ENCODE data around the gene CAPN7. TPM values are rescaled to one million over a fixed set of nuclear protein-coding genes. Genes with fewer than 3 reads are reported as not detected.
"Not testable (repeated sequence)": the region's sequence is repeated elsewhere in the genome, so short reads cannot be mapped to it uniquely, and the experiment has no call there.

CAPN7 gene
- polyA plus RNA-seq (ENCODE audit: insufficient read length in 3 of 3): 10 to 100 TPM; 40.3 to 54.1 (median 51.6) TPM
- long read RNA-seq, donor 1, full-length matches to known transcripts: 3 of 3 reads
- long read RNA-seq, donor 1, partial matches to known transcripts: 0 of 3 reads
- long read RNA-seq, donor 1, other reads (novel, unspliced or antisense): 0 of 3 reads
- long read RNA-seq, donor 2, full-length matches to known transcripts: 5 of 5 reads
- long read RNA-seq, donor 2, partial matches to known transcripts: 0 of 5 reads
- long read RNA-seq, donor 2, other reads (novel, unspliced or antisense): 0 of 5 reads
- long read RNA-seq, donor 3, full-length matches to known transcripts: 4 of 4 reads
- long read RNA-seq, donor 3, partial matches to known transcripts: 0 of 4 reads
- long read RNA-seq, donor 3, other reads (novel, unspliced or antisense): 0 of 4 reads
- long read RNA-seq, donor 4, full-length matches to known transcripts: 8 of 8 reads
- long read RNA-seq, donor 4, partial matches to known transcripts: 0 of 8 reads
- long read RNA-seq, donor 4, other reads (novel, unspliced or antisense): 0 of 8 reads
- long read RNA-seq, donor 5: 0 reads
- long read RNA-seq, donor 6, full-length matches to known transcripts: 6 of 6 reads
- long read RNA-seq, donor 6, partial matches to known transcripts: 0 of 6 reads
- long read RNA-seq, donor 6, other reads (novel, unspliced or antisense): 0 of 6 reads
- long read RNA-seq, donor 7, full-length matches to known transcripts: 7 of 7 reads
- long read RNA-seq, donor 7, partial matches to known transcripts: 0 of 7 reads
- long read RNA-seq, donor 7, other reads (novel, unspliced or antisense): 0 of 7 reads
- long read RNA-seq, donor 8, full-length matches to known transcripts: 10 of 21 reads
- long read RNA-seq, donor 8, partial matches to known transcripts: 11 of 21 reads
- long read RNA-seq, donor 8, other reads (novel, unspliced or antisense): 0 of 21 reads
- long read RNA-seq, donor 9, full-length matches to known transcripts: 5 of 12 reads
- long read RNA-seq, donor 9, partial matches to known transcripts: 7 of 12 reads
- long read RNA-seq, donor 9, other reads (novel, unspliced or antisense): 0 of 12 reads
- long read RNA-seq, donor 10, full-length matches to known transcripts: 7 of 7 reads
- long read RNA-seq, donor 10, partial matches to known transcripts: 0 of 7 reads
- long read RNA-seq, donor 10, other reads (novel, unspliced or antisense): 0 of 7 reads
- long read RNA-seq, donor 11, full-length matches to known transcripts: 3 of 3 reads
- long read RNA-seq, donor 11, partial matches to known transcripts: 0 of 3 reads
- long read RNA-seq, donor 11, other reads (novel, unspliced or antisense): 0 of 3 reads
- long read RNA-seq, donor 12, full-length matches to known transcripts: 6 of 6 reads
- long read RNA-seq, donor 12, partial matches to known transcripts: 0 of 6 reads
- long read RNA-seq, donor 12, other reads (novel, unspliced or antisense): 0 of 6 reads
- long read RNA-seq, donor 13, full-length matches to known transcripts: 10 of 27 reads
- long read RNA-seq, donor 13, partial matches to known transcripts: 17 of 27 reads
- long read RNA-seq, donor 13, other reads (novel, unspliced or antisense): 0 of 27 reads
- long read RNA-seq, donor 14, full-length matches to known transcripts: 5 of 5 reads
- long read RNA-seq, donor 14, partial matches to known transcripts: 0 of 5 reads
- long read RNA-seq, donor 14, other reads (novel, unspliced or antisense): 0 of 5 reads
- long read RNA-seq, donor 15, partial matches to known transcripts: 0 of 1 reads
- long read RNA-seq, donor 15, other reads (novel, unspliced or antisense): 0 of 1 reads
- long read RNA-seq, donor 16, full-length matches to known transcripts: 13 of 36 reads
- long read RNA-seq, donor 16, partial matches to known transcripts: 17 of 36 reads
- long read RNA-seq, donor 16, other reads (novel, unspliced or antisense): 6 of 36 reads

DNA sequence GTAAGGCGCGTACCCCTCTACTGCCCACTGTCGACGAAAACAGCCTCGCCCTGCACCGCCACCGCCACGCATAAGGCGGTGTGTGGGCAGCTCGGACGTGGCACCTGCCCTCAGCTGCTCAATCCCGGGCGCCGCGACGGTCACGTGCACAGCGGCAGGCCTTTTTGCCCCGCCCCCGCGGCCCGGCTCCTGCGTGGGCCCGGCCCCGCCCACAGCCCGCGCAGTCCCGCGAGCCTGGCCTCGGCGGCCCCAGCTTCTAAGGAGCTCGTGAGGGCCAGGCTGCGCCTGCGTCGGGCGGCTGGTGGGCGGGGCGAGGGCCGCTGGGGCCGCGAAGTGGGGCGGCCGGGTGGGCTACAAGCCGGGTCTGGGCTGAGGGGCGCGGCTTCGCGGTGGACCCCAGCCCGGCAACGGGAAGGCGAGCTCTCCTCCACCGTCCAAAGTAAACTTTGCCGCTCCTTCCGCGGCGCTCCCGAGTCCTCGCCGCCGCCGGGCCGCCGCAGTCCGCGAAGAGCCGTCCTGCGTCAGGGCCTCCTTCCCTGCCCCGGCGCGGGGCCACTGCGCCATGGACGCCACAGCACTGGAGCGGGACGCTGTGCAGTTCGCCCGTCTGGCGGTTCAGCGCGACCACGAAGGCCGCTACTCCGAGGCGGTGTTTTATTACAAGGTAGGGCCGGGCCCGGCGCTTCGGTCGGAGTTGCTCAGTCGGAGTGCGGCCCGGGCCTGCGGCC, at the start of gene CAPN7:
TSS of gene CAPN7 (plus strand) at position 313 of the 728 bp plus-strand sequence. CDS start at position 563, 250 bp downstream.
- peak; percentile 72 to 92 (median 90) for DNase-seq (ENCODE audit: extremely low read depth in 1 of 11, low read depth in 9 of 11, low spot score in 4 of 11)

DNA sequence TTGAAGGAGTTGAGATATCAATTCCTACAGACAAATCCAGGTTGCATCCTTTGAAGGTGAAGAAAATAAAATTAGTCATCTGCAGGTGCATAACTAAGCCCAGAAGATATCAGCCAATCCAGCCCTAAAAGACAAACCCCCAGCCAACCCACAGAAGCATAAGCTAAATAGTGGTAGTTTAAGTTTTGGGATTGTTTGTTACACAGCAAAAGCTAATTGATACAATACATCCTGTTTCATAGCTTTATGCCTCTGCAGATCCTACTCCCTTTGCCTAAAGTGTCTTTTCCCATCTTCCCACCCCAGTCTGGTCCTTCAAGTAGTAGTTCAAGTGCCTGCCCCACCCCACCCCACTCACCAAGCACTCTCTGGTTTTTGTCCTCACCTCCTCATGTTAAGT, 48.6 kb upstream of the CAPN7 start:
- DNase-seq (ENCODE audit: extremely low read depth in 1 of 11, low read depth in 9 of 11, low spot score in 4 of 11): no peak

DNA sequence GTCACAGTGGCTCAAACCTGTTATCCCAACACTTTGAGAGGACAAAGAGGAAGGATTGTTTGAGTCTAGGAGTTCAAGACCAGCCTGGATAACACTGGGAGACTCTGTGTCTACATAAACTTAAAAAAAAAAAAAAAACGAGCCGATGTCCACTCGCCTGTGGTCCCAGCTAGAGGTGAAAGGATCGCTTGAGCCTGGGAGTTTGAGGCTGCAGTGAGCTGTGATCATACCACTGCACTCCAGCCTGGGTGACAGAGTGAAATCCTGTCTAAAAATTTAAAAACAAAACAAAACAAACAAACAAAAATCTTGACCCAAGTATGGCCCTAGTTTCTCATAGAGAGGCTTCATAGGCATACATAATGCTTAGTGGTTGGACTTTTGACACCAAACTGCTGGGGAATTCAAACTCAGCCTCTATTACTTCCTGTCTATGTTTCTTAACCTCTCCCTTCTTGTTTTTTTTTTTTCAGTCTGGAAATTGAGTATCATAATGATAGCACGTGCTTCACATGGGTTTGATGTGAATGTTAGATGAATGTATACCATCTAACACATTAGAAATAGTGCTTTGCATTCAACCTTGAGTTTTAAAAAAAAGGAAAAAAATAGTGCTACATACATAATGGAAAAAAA, 46.4 kb upstream of the CAPN7 start:
- DNase-seq (ENCODE audit: extremely low read depth in 1 of 11, low read depth in 9 of 11, low spot score in 4 of 11): peak in 1 of 11 donors; percentile 14

DNA sequence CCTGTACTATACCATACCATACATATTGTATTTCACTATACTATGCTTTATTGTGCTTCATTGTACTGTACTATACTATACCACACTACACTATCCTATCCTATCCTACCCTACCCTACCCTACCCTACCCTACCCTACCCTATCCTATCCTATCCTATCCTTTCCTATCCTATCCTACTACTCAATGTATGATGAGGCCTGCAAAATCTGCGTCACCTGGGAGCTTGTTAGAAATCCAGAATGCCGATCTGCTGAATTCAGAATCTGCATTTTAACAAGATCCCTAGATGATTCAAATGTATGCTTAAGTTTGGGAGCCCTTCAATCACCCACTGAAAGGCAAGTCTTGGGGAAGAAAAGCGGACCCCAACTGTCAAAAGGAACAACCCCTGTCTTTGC, 45.4 kb upstream of the CAPN7 start:
- no peak for DNase-seq (ENCODE audit: extremely low read depth in 1 of 11, low read depth in 9 of 11, low spot score in 4 of 11)

DNA sequence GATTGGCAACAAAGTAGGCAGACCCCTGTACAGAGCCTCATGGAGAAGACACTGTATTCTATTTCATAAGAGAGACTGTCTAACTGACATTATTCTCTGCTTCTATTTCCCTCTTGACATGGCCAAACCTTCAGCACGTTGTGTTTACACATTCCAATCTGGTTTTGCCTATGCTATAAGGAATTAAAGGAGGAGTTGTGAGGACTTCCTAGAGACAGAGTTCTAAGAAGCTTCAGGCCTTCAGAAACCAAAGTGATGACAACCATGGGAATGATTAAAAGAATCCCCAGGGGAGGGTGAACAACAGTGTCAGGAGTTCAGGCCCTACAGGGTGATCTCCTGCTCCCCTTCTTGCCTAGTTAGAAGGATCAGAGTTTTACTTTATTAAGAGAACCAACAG, 44.9 kb upstream of the CAPN7 start:
- no peak for DNase-seq (ENCODE audit: extremely low read depth in 1 of 11, low read depth in 9 of 11, low spot score in 4 of 11)

DNA sequence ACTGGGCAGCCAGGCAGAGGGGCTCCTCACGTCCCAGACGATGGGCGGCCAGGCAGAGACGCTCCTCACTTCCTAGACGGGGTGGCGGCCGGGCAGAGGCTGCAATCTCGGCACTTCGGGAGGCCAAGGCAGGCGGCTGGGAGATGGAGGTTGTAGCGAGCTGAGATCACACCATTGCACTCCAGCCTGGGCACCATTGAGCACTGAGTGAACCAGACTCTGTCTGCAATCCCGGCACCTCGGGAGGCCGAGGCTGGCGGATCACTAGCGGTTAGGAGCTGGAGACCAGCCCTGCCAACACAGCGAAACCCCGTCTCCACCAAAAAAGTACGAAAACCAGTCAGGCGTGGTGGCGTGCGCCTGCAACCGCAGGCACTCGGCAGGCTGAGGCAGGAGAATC, 42.4 kb upstream of the CAPN7 start:
- not testable (repeated sequence) for DNase-seq (ENCODE audit: extremely low read depth in 1 of 11, low read depth in 9 of 11, low spot score in 4 of 11)

DNA sequence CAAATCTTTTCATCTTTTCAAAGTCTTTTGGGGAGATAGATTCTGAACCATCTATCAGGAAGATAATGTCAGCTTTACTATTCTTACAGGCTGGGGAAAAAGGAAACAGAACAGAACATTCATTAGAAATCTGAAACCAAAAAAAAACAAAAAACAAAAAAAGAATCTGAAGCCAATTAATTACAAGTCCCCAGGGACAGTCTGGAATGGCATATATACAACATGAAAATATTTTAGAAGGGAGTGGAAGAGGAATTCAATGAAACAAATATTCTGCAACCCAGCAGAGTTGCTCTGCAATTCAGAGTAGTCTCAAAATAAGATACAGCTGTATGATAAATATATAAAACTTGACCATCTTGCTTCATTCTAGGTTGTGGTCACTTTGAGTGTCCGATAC, 41.7 kb upstream of the CAPN7 start:
- DNase-seq (ENCODE audit: extremely low read depth in 1 of 11, low read depth in 9 of 11, low spot score in 4 of 11): peak; percentile 37 to 81 (median 60)

DNA sequence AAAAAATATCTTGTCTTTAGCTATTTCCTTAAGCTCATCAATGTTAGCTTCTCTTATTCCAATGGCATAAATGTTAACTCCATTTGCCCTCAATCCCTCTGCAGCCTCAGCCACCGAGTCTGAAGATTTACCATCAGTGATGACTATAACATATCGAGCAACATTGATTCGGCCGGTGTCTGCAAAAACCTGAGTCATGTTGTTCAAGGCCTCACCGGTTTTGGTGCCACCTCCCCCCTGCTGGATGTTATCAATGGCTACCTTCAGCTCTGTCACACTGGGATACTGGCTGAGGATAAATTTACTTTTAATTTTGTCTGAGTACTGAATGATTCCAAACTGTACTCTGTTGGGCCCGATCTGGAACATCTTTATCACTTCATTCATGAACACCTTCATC, 41.0 kb upstream of the CAPN7 start:
- no peak for DNase-seq (ENCODE audit: extremely low read depth in 1 of 11, low read depth in 9 of 11, low spot score in 4 of 11)

DNA sequence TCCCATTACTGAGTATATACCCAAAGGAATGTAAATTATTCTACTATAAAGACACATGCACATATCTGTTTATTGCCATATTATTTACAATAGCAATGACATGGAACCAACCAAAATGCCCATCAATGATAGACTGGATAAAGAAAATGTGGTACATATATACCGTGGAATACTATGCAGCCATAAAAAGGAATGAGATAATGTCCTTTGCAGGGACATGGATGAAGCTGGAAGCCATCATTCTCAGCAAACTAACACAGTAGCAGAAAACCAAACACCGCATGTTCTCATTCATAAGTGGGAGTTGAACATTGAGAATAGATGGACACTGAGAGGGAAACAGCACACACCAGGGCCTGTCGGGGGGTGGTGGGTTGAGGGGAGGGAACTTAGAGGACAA, 39.7 kb upstream of the CAPN7 start:
- DNase-seq (ENCODE audit: extremely low read depth in 1 of 11, low read depth in 9 of 11, low spot score in 4 of 11): not testable (repeated sequence)

DNA sequence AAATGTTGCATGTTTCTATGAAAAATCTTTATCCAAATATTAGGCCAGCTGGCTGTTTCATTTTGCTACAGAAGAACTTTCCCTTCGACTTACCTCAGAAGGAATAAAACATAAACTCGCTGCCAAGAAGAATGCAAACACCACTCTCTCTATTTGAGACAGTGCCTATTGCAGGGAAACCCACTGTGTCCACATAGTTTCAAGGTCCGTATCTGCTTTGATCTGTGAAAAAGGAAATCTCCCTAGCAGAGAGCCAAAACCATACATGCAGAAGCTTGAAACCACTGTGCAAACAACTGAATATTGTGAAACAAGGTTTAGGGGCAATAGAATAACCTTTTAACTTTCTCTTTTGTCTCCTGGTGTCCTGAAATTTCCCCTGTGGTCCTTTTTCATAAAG, 35.0 kb upstream of the CAPN7 start:
- no peak for DNase-seq (ENCODE audit: extremely low read depth in 1 of 11, low read depth in 9 of 11, low spot score in 4 of 11)

DNA sequence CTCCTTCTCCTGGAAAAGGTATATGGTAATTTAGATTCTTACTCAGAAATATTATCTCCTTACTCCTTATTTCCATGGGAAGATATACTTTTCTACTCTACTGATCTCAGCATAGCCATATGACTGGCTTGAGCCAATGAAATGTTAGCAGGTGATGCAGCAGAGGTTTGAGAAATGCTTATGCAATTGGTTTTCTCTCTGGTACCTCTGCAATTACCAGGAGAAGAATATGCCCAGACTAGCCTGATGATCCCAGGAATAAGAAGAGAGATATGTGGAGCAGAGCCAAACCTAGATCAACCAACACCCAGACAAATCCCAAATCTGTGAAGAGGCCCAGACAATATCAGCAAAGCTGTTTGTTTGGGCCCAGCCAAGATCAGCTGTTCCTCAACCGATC, 33.2 kb upstream of the CAPN7 start:
- no peak for DNase-seq (ENCODE audit: extremely low read depth in 1 of 11, low read depth in 9 of 11, low spot score in 4 of 11)

DNA sequence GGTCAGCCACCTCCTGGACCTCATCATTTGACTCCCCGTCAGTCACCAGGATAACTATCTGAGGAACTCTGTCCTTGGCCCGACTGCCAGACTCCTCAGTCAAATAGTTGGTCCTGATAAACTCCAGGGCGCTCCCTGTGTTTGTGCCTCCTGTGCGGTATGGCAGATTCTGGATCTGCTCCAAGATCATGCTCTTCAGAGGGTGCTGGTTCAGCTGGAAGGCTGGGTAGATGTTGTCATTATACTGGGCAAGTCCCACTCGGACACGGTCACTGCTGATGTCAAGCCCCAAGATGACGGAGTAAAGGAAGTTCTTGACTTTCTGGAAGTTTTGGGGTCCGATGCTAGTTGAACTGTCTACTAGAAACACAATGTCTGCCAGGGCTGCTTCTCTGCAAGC, 31.1 kb upstream of the CAPN7 start:
- no peak for DNase-seq (ENCODE audit: extremely low read depth in 1 of 11, low read depth in 9 of 11, low spot score in 4 of 11)

DNA sequence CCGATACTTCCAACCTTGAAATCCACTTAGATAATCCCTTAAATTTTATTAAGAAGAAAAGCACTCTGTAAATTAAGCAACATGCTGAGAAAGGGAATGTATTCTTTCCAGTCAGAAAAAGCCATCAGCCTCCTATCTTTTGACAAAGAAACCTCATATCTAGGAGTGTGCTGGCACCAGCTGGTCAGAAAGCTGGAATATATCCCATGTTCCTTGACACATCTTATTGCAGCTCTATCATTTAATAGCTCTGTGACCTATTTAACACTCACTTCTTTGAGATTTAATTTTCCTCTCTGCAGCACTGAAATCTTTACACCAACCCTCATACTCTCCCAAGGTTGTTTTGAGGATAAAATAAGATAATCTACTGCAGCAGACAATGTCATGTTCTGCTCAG, 30.4 kb upstream of the CAPN7 start:
- no peak for DNase-seq (ENCODE audit: extremely low read depth in 1 of 11, low read depth in 9 of 11, low spot score in 4 of 11)

DNA sequence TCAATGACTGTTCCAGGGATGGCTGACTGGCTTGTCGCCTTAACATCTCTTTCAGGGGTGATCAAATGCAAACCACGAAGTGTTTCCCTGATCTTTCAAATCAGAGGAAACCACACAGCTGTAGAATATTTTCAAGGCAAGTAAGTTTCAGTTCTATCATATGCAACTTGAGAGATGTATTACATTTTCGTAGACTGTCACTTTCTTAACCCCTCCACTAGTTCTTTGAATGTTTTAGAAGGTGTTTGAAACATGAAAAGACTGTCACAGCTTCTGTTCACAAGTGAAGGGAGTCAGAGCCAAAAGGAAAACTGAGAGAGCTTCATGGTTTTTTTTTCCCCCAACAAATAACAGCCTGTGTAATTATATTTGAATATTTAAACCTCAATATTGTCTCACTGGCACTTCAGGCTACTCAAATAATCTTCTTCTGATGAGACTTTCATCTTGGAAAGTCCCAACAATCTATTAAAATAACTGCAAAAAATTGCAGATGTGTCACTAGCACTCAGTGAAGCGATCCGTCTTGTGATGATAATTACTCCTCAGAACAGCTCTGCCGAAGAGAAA, 25.9 kb upstream of the CAPN7 start:
- no peak for DNase-seq (ENCODE audit: extremely low read depth in 1 of 11, low read depth in 9 of 11, low spot score in 4 of 11)

DNA sequence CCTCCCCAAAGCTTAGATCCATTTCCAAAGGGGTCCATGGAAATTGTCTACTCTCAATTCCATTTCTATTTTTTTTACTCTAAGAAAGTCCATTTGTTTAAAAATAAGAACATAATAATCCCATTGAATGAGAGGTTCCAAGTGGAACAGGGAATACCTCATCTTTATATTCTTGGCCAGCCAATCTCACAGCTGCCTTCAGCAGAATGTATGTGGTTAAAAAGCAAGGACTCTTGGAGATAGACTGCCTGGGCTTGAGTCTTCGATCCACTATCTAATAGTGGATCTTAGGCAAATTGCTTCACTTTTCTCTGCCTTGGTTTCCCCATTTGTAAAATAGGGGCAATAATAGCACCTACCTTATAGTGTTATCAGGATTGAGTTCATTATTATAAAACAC, 24.5 kb upstream of the CAPN7 start:
- no peak for DNase-seq (ENCODE audit: extremely low read depth in 1 of 11, low read depth in 9 of 11, low spot score in 4 of 11)

DNA sequence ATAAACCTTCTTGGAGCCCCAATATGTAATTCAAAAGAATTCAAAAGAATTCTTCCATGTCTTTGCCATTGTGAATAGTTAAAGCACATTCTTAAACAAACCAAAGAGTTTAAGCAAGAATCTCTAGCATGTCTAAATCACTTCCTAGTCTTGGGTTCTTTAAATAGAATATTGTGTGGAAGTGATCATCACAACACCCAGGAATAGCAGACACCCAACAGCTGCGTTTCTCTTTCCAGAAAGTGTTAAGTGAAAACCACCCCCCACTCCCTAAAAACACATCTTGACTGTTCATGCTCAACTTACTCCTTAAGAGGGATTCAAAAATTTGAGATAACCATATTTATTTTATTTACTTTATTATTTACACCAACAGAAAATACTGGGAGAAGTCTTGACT, 24.1 kb upstream of the CAPN7 start:
- DNase-seq (ENCODE audit: extremely low read depth in 1 of 11, low read depth in 9 of 11, low spot score in 4 of 11): no peak

DNA sequence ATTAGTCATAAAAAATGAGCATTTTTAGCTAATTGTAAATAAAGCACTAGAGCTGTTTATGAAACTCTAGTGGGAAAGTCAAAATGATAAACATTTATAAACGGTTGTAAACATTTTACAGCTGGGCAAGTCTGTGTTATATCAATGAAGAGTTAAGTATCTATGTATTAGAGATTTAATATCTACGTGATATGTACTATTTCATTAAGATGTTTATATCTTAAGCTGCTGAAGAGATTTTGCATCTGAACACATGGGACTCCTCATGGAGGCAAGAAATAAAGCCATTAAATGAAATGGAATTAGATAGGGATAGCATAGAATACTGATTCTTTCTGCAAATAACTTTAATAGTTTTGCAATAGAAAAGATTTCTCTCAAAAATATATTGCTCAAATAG, 23.0 kb upstream of the CAPN7 start:
- DNase-seq (ENCODE audit: extremely low read depth in 1 of 11, low read depth in 9 of 11, low spot score in 4 of 11): no peak
